ENCODE data around the gene C1orf74.

Gene C1orf74

GRCh38 chr1:209759829-209760359 lies 24.5 kb downstream of the C1orf74 start:
- Histone ChIP-seq H3K36me3 (ENCODE audit: control insufficient read depth, insufficient read depth, low read length) (peaks cover 56% of the 10 kb centered on the region), H3K27ac (ENCODE audit: insufficient read depth, low read length, poor library complexity, severe bottlenecking) (peak overlapping the region; percentile 41), H3K4me3 (ENCODE audit: insufficient read depth, low read depth, low read length, poor library complexity, severe bottlenecking) (peak overlapping the region; percentile 8), H3K27me3 (replicated peaks; ENCODE audit: control insufficient read depth, insufficient read depth, low read length, poor library complexity, severe bottlenecking) (no peaks in the 10 kb centered on the region), H3K9me3 (ENCODE audit: control insufficient read depth, low read length) (no peaks in the 10 kb centered on the region), H3K4me1 (ENCODE audit: control insufficient read depth, insufficient read depth, low read length, poor library complexity, severe bottlenecking) (peaks cover 66% of the 10 kb centered on the region)
- no peak for DNase-seq

GRCh38 chr1:209758400-209758799 lies 26.0 kb downstream of the C1orf74 start:
- no peaks in the 10 kb centered on the region for H3K9me3 ChIP-seq (ENCODE audit: control insufficient read depth, low read length)
- peak overlapping the region; percentile 74 for H3K27ac ChIP-seq (ENCODE audit: insufficient read depth, low read length, poor library complexity, severe bottlenecking)
- no peak for DNase-seq
- peaks cover 64% of the 10 kb centered on the region for H3K4me1 ChIP-seq (ENCODE audit: control insufficient read depth, insufficient read depth, low read length, poor library complexity, severe bottlenecking)
- peaks cover 45% of the 10 kb centered on the region for H3K36me3 ChIP-seq (ENCODE audit: control insufficient read depth, insufficient read depth, low read length)
- H3K27me3 ChIP-seq (replicated peaks; ENCODE audit: control insufficient read depth, insufficient read depth, low read length, poor library complexity, severe bottlenecking) = no peaks in the 10 kb centered on the region
- H3K4me3 ChIP-seq (ENCODE audit: insufficient read depth, low read depth, low read length, poor library complexity, severe bottlenecking) = peak overlapping the region; percentile 66

- H3K4me1 ChIP-seq (ENCODE audit: control insufficient read depth, insufficient read depth, low read length, poor library complexity, severe bottlenecking) = peaks cover 73% of the 10 kb centered on the region
- peak in 1 of 3 donors; percentile 25 for DNase-seq
- H3K9me3 ChIP-seq (ENCODE audit: control insufficient read depth, low read length) = no peaks in the 10 kb centered on the region
- peak overlapping the region; percentile 74 for H3K27ac ChIP-seq (ENCODE audit: insufficient read depth, low read length, poor library complexity, severe bottlenecking)
- peaks cover 30% of the 10 kb centered on the region for H3K36me3 ChIP-seq (ENCODE audit: control insufficient read depth, insufficient read depth, low read length)
- no peaks in the 10 kb centered on the region for H3K27me3 ChIP-seq (replicated peaks; ENCODE audit: control insufficient read depth, insufficient read depth, low read length, poor library complexity, severe bottlenecking)
- H3K4me3 ChIP-seq (ENCODE audit: insufficient read depth, low read depth, low read length, poor library complexity, severe bottlenecking) = peak overlapping the region; percentile 66
These were observed 27.5 kb downstream of the C1orf74 start for GRCh38 chr1:209756615-209757445.

GRCh38 chr1:209755926-209756614 lies 28.3 kb downstream of the C1orf74 start, which contains the start of gene TRAF3IP3:
Gene TRAF3IP3, plus strand, starts transcription at chr1:209756053. Its CDS starts 3,987 bp downstream, at chr1:209760040.
- no peaks in the 10 kb centered on the region for H3K27me3 ChIP-seq (replicated peaks; ENCODE audit: control insufficient read depth, insufficient read depth, low read length, poor library complexity, severe bottlenecking)
- peaks cover 73% of the 10 kb centered on the region for H3K4me1 ChIP-seq (ENCODE audit: control insufficient read depth, insufficient read depth, low read length, poor library complexity, severe bottlenecking)
- H3K4me3 ChIP-seq (ENCODE audit: insufficient read depth, low read depth, low read length, poor library complexity, severe bottlenecking) = peak within 1 kb of the TSS; percentile 66
- no peaks in the 10 kb centered on the region for H3K9me3 ChIP-seq (ENCODE audit: control insufficient read depth, low read length)
- DNase-seq = peak; percentile 51 to 68 (median 61)
- peaks cover 22% of the 10 kb centered on the region for H3K36me3 ChIP-seq (ENCODE audit: control insufficient read depth, insufficient read depth, low read length)
- H3K27ac ChIP-seq (ENCODE audit: insufficient read depth, low read length, poor library complexity, severe bottlenecking) = peak within 1 kb of the TSS; percentile 74

GRCh38 chr1:209755256-209755655 lies 29.1 kb downstream of the C1orf74 start:
- peaks cover 72% of the 10 kb centered on the region for H3K4me1 ChIP-seq (ENCODE audit: control insufficient read depth, insufficient read depth, low read length, poor library complexity, severe bottlenecking)
- H3K9me3 ChIP-seq (ENCODE audit: control insufficient read depth, low read length) = no peaks in the 10 kb centered on the region
- H3K4me3 ChIP-seq (ENCODE audit: insufficient read depth, low read depth, low read length, poor library complexity, severe bottlenecking) = peak overlapping the region; percentile 66
- DNase-seq = no peak
- H3K36me3 ChIP-seq (ENCODE audit: control insufficient read depth, insufficient read depth, low read length) = peaks cover 14% of the 10 kb centered on the region
- H3K27me3 ChIP-seq (replicated peaks; ENCODE audit: control insufficient read depth, insufficient read depth, low read length, poor library complexity, severe bottlenecking) = no peaks in the 10 kb centered on the region
- peak overlapping the region; percentile 74 for H3K27ac ChIP-seq (ENCODE audit: insufficient read depth, low read length, poor library complexity, severe bottlenecking)

GRCh38 chr1:209752890-209753289 lies 31.5 kb downstream of the C1orf74 start:
- DNase-seq = no peak
- Histone ChIP-seq H3K4me1 (ENCODE audit: control insufficient read depth, insufficient read depth, low read length, poor library complexity, severe bottlenecking) (peaks cover 66% of the 10 kb centered on the region), H3K36me3 (ENCODE audit: control insufficient read depth, insufficient read depth, low read length) (no peaks in the 10 kb centered on the region), H3K27ac (ENCODE audit: insufficient read depth, low read length, poor library complexity, severe bottlenecking) (no peak overlapping the region), H3K9me3 (ENCODE audit: control insufficient read depth, low read length) (no peaks in the 10 kb centered on the region), H3K27me3 (replicated peaks; ENCODE audit: control insufficient read depth, insufficient read depth, low read length, poor library complexity, severe bottlenecking) (no peaks in the 10 kb centered on the region), H3K4me3 (ENCODE audit: insufficient read depth, low read depth, low read length, poor library complexity, severe bottlenecking) (no peak overlapping the region)

GRCh38 chr1:209751627-209752231 lies 32.6 kb downstream of the C1orf74 start:
- Histone ChIP-seq H3K9me3 (ENCODE audit: control insufficient read depth, low read length) (no peaks in the 10 kb centered on the region), H3K36me3 (ENCODE audit: control insufficient read depth, insufficient read depth, low read length) (no peaks in the 10 kb centered on the region), H3K27ac (ENCODE audit: insufficient read depth, low read length, poor library complexity, severe bottlenecking) (peak overlapping the region; percentile 69), H3K4me1 (ENCODE audit: control insufficient read depth, insufficient read depth, low read length, poor library complexity, severe bottlenecking) (peaks cover 63% of the 10 kb centered on the region), H3K27me3 (replicated peaks; ENCODE audit: control insufficient read depth, insufficient read depth, low read length, poor library complexity, severe bottlenecking) (no peaks in the 10 kb centered on the region), H3K4me3 (ENCODE audit: insufficient read depth, low read depth, low read length, poor library complexity, severe bottlenecking) (peak overlapping the region; percentile 9)
- DNase-seq = no peak

GRCh38 chr1:209749670-209750323 lies 34.6 kb downstream of the C1orf74 start:
- Histone ChIP-seq H3K36me3 (ENCODE audit: control insufficient read depth, insufficient read depth, low read length) (no peaks in the 10 kb centered on the region), H3K4me1 (ENCODE audit: control insufficient read depth, insufficient read depth, low read length, poor library complexity, severe bottlenecking) (peaks cover 46% of the 10 kb centered on the region), H3K27ac (ENCODE audit: insufficient read depth, low read length, poor library complexity, severe bottlenecking) (no peak overlapping the region), H3K9me3 (ENCODE audit: control insufficient read depth, low read length) (no peaks in the 10 kb centered on the region), H3K4me3 (ENCODE audit: insufficient read depth, low read depth, low read length, poor library complexity, severe bottlenecking) (no peak overlapping the region), H3K27me3 (replicated peaks; ENCODE audit: control insufficient read depth, insufficient read depth, low read length, poor library complexity, severe bottlenecking) (no peaks in the 10 kb centered on the region)
- DNase-seq = no peak

GRCh38 chr1:209749205-209749604 lies 35.2 kb downstream of the C1orf74 start:
- no peaks in the 10 kb centered on the region for H3K27me3 ChIP-seq (replicated peaks; ENCODE audit: control insufficient read depth, insufficient read depth, low read length, poor library complexity, severe bottlenecking)
- H3K27ac ChIP-seq (ENCODE audit: insufficient read depth, low read length, poor library complexity, severe bottlenecking) = no peak overlapping the region
- no peak overlapping the region for H3K4me3 ChIP-seq (ENCODE audit: insufficient read depth, low read depth, low read length, poor library complexity, severe bottlenecking)
- H3K4me1 ChIP-seq (ENCODE audit: control insufficient read depth, insufficient read depth, low read length, poor library complexity, severe bottlenecking) = peaks cover 44% of the 10 kb centered on the region
- no peaks in the 10 kb centered on the region for H3K36me3 ChIP-seq (ENCODE audit: control insufficient read depth, insufficient read depth, low read length)
- H3K9me3 ChIP-seq (ENCODE audit: control insufficient read depth, low read length) = no peaks in the 10 kb centered on the region
- no peak for DNase-seq
